Lung (tissue), 12 donors: ENCODE results near the gene FAXDC2. TPM values are rescaled to one million over a fixed set of nuclear protein-coding genes. Genes with fewer than 3 reads are reported as not detected.

Experiments used
- ATAC-seq: fragments of 200-7000 bp; cut with Tn5 transposase; one replicate; pipeline ENCODE4 v1.9.1; 2020; ENCODE audit warnings: moderate number of reproducible peaks; ENCODE audit not compliant: insufficient read depth, low FRiP score
- DNase-seq, 3 donors: peaks; one replicate each; pipeline ENCODE4 v3.0.0-alpha.2; 2013 to 2017
- H3K27ac ChIP-seq, 2 donors: one replicate each; pipeline ENCODE4 v1.5.1; 2013; ENCODE audit warnings: mild to moderate bottlenecking in 2 of 2, moderate library complexity in 2 of 2, control low read depth in 1 of 2, inconsistent platforms in 1 of 2, low read depth in 1 of 2, low read length in 1 of 2
- H3K27me3 ChIP-seq, 3 donors: one replicate each; pipeline ENCODE4 v1.5.1; 2013; ENCODE audit warnings: low read length in 2 of 3; ENCODE audit not compliant: control insufficient read depth in 3 of 3, insufficient read depth in 3 of 3
- H3K36me3 ChIP-seq, 4 donors: one replicate each; pipeline ENCODE4 v1.5.1; 2013; ENCODE audit warnings: low read length in 4 of 4, mild to moderate bottlenecking in 1 of 4, moderate library complexity in 1 of 4; ENCODE audit not compliant: control insufficient read depth in 4 of 4, insufficient read depth in 4 of 4
- H3K4me1 ChIP-seq, 5 donors: one replicate each; pipeline ENCODE4 v1.5.1; 2013; ENCODE audit warnings: low read length in 5 of 5, mild to moderate bottlenecking in 2 of 5, moderate library complexity in 1 of 5; ENCODE audit not compliant: control insufficient read depth in 5 of 5, insufficient read depth in 5 of 5
- H3K4me3 ChIP-seq: one replicate; pipeline ENCODE4 v1.5.1; 2013; ENCODE audit warnings: mild to moderate bottlenecking, control low read depth, moderate library complexity
- H3K9ac ChIP-seq, 2 donors: one replicate each; pipeline ENCODE4 v1.5.1; 2013; ENCODE audit warnings: low read length in 2 of 2, control low read depth in 1 of 2; ENCODE audit not compliant: insufficient read depth in 1 of 2
- H3K9me3 ChIP-seq, 4 donors: one replicate each; pipeline ENCODE4 v1.5.1; 2013; ENCODE audit warnings: low read length in 3 of 4, mild to moderate bottlenecking in 1 of 4, moderate library complexity in 1 of 4; ENCODE audit not compliant: control insufficient read depth in 4 of 4, insufficient read depth in 3 of 4
- CTCF ChIP-seq: IDR thresholded peaks from 2 replicates; pipeline ENCODE4 v1.5.1; 2012; ENCODE audit warnings: mild to moderate bottlenecking; ENCODE audit errors: control extremely low read depth, extremely low read depth
- WGBS, 2 donors: extraction: QIAGEN DNeasy Blood & Tissue Kit; methylation state at CpG; one replicate each; pipeline ENCODE4 v1.1.7; 2013; 5-methylcytosine and 5-hydroxymethylcytosine counted together
- polyA plus RNA-seq, 2 donors: library from polyadenylated mRNA; stranded (reverse); fragments of 200-250 nt; gene quantifications; one replicate each; pipeline ENCODE4 v1.2.1, GENCODE V29; 2013
- total RNA-seq, 2 donors: library from RNA; depleted of rRNA in 1 of 2; stranded (reverse); fragments of >200 nt in 1 of 2; gene quantifications; one replicate each; pipeline ENCODE4 v1.2.1, GENCODE V29; 2014 to 2021
- donor health status: control.
- donor health status: control.
- donor health status: Bipolar disorder and iron deficiency.
- donor health status: healthy.
- donor health status: DM: yes; HTN: yes; CAD: no.

Gene FAXDC2
- total and polyA plus RNA-seq, 4 donors = 11.1 to 37.5 (median 17.1) TPM

GRCh38 chr5:154813736-154814135 lies 36.7 kb downstream of the FAXDC2 start:
- TF ChIP-seq CTCF = no peak
- H3K27ac ChIP-seq = no peak overlapping the region
- no peaks in the 10 kb centered on the region for H3K27me3 ChIP-seq
- H3K9me3 ChIP-seq = no peaks in the 10 kb centered on the region
- WGBS, 2 donors = 54 to 55% methylated on average over 10 of the region's 10 CpGs
- H3K36me3 ChIP-seq = peaks cover 25 to 46% (median 36%) of the 10 kb centered on the region in 4 donors
- ATAC-seq (no peak), DNase-seq (no peak)
- peaks cover 0 to 4% (median 0%) of the 10 kb centered on the region in 5 donors for H3K4me1 ChIP-seq
- H3K9ac ChIP-seq = no peak overlapping the region
- H3K4me3 ChIP-seq = no peak overlapping the region

GRCh38 chr5:154813158-154813557 lies 37.2 kb downstream of the FAXDC2 start:
- Histone ChIP-seq H3K36me3 (peaks cover 27 to 49% (median 37%) of the 10 kb centered on the region in 4 donors), H3K4me1 (peaks cover 0 to 4% (median 0%) of the 10 kb centered on the region in 5 donors), H3K27me3 (no peaks in the 10 kb centered on the region), H3K27ac (no peak overlapping the region), H3K9ac (no peak overlapping the region), H3K9me3 (no peaks in the 10 kb centered on the region), H3K4me3 (no peak overlapping the region)
- no peak for DNase-seq
- 67 to 71% methylated on average over 4 of the region's 4 CpGs for WGBS, 2 donors
- TF ChIP-seq CTCF = no peak
- no peak for ATAC-seq

- 38 to 48% methylated on average over 3 of the region's 3 CpGs for WGBS, 2 donors
These were observed 38.5 kb downstream of the FAXDC2 start for GRCh38 chr5:154811653-154812465.

More at GRCh38 chr5:154811653-154812465, 38.5 kb downstream of the FAXDC2 start:
- Histone ChIP-seq H3K4me1 (peaks cover 0 to 2% (median 0%) of the 10 kb centered on the region in 5 donors), H3K4me3 (no peak overlapping the region), H3K9me3 (no peaks in the 10 kb centered on the region), H3K9ac (no peak overlapping the region), H3K27me3 (no peaks in the 10 kb centered on the region), H3K36me3 (peaks cover 30 to 47% (median 38%) of the 10 kb centered on the region in 4 donors), H3K27ac (no peak overlapping the region)
- DNase-seq (peak; percentile 66 to 76 (median 69)), ATAC-seq (peak; percentile 77)
- TF ChIP-seq CTCF = peak; percentile 72
